OCI-LY7 (cell line): ENCODE results near the gene TUB.

Source experiments
- CTCF ChIP-seq: fragments of 200-600 bp; sonication (generic); conservative IDR thresholded peaks from 2 replicates; pipeline ENCODE4 v1.5.1; 2014; ENCODE audit warnings: mild to moderate bottlenecking, antibody characterized with exemption, low read length, moderate library complexity, mixed read lengths
- EZH2phosphoT487 ChIP-seq: fragments of 200-600 bp; sonication (generic); IDR thresholded peaks from 2 replicates; pipeline ENCODE4 v1.6.1; 2018; ENCODE audit warnings: low read depth, borderline replicate concordance, mild to moderate bottlenecking, mixed run types, antibody characterized with exemption, low read length, moderate library complexity, mixed read lengths

- TF ChIP-seq CTCF, result no peak
- TF ChIP-seq EZH2phosphoT487, result no peak
These were observed 21.4 kb upstream of the TUB start for GRCh38 chr11:8059571-8060011.
